Ecto neural progenitor cell (in vitro differentiated cells): Measurements from ENCODE around the gene CRACR2A.

Experiments
- DNase-seq: peaks from one replicate; pipeline ENCODE4 v3.0.0-alpha.2; 2018; ENCODE audit warnings: low spot score

Gene CRACR2A

GRCh38 chr12:3651585-3652424 lies 101.1 kb downstream of the CRACR2A start:
- DNase-seq, result no peak

- no peak for DNase-seq
Observed at GRCh38 chr12:3647504-3647903, 105.4 kb downstream of the CRACR2A start.

DNA sequence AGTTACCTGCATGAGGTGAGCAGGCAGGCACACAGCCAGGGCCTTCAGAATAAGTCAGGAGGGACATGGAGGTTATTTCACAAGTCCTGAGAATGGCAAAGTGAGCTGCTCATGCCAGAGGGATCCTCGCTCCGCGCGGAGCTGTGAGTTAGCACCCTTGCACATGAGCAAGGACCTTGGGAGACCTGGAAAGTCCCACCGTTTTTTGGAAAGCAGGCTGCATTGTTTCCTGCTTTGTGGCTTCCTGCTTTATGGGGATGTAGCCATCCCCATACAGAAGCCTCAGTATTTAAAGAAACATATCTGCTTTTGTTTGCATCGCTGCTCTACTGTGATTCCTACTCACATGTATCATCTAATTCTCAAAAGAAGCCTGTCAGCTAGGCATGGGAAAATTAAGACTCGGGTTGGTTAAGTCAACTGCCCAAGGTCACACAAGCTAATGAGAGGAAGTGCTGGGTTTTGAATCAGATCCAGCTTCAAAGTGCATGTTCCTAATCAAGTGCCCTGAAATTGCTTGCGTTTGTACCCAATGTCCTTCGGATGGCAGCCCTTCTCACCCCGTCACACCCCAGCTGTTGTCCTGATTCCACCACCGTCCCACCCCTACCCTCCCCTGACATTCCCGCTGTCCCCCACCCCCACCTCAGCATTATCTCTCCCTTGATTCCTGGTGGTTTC lies 106.2 kb downstream of the CRACR2A start:
- DNase-seq, result no peak

DNA sequence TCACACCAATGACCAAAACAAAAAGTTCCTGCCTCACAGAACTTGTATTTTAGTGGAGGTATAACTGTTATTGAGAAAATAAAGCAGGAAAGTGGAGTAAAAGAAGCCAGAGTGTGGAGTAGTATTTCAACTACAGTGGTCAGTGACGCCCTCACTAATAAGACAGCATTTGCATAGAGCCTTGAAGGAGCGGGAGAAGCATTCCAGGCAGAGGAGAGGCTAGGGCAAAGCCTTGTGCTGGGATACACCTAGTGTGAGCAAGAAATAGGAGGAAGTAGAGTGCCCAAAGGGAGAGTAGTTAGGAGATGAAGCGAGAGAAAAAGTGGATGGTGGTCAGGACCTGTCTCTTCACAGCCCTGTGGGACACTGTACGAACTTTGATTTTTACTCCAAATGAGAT lies 107.8 kb downstream of the CRACR2A start:
- no peak for DNase-seq

GRCh38 chr12:3644104-3644503 lies 108.8 kb downstream of the CRACR2A start:
- DNase-seq, result no peak

DNA sequence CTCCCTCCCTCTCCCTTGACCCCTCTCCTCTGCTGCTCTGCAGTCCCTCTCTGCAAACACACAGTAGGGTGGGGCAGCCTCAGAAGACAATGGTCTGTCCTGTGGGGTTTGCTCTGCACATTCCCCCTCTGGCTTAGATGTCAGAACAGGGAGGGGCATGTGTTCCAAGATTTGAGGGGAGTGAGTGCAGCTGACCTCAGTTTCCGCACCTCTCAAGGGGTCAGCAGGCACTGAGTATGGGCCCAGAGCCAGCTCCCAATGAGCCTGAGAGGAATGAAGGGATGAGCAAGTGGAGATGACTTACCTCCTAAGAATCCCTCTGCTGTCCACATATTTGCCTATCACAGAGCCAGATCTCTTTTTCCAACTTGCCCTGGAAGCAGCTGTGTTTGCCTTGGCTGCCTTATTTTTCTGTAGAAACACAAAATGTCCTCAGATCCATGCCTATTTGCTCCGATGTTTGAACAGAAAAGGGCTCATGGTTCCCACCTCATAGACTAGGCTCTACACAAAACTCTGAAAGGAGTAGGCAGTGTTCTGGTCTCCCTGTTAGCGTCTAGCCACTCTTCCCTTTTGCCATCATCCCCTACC lies 111.4 kb downstream of the CRACR2A start:
- DNase-seq, result no peak

DNA sequence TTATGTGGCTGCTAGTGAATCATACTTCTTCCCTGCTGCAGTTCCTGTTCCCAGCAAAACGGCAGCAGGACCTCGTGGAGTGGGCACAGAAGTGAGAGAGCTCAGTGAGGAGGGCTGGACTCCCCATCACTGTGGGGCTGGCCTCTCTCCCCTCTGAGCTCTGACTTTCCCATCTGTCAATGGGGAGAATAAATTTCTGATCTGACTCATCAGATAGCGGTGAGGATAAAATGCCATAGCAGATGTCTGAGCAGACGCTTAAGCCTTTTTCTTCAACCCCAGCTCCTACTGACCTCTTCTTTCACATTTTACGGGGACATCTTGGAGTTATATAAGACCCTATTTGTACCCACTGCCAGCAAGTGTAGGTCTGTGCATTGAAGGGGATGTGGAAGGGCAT lies 116.6 kb downstream of the CRACR2A start:
- no peak for DNase-seq

DNA sequence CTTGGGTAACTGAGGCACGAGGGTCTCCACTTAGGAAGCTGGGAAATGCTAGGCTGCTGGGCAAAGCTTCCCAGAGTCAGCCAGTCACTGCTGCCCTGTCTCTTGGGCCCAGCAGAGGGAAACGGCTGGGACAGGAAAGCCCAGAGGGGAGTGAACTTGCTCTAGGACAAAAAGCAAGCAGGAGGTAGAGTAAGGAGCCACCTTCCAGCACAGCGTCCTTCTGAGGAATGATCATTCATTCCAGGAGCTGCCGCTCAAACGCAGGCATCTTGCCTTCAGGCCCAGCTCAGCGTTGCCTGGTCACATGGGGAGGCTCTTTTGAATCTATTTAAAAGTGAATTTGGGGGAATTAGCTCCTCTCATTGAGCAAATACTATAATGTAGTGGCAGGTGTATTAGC lies 118.6 kb downstream of the CRACR2A start:
- DNase-seq, result no peak

- no peak for DNase-seq
Observed at GRCh38 chr12:3633396-3633795, 119.5 kb downstream of the CRACR2A start.

DNA sequence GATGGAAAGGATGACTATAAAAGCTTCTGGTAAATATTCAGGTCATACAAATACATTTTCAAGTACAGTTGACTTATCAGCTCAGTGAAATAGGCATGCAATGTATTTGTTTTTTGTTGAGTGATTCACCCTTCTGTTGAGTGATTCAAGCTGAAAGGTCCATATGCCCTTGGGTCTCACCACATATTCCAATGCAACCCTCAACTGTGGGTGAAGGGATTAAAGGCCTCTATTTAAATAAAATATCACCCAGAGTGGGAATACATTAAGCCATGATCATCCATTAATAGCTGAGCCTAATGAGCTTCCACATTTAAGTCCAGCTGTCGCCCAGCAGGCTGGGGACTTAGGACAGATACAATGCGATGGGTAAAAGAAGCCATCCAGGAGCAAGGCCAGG lies 120.2 kb downstream of the CRACR2A start:
- DNase-seq, result no peak

DNA sequence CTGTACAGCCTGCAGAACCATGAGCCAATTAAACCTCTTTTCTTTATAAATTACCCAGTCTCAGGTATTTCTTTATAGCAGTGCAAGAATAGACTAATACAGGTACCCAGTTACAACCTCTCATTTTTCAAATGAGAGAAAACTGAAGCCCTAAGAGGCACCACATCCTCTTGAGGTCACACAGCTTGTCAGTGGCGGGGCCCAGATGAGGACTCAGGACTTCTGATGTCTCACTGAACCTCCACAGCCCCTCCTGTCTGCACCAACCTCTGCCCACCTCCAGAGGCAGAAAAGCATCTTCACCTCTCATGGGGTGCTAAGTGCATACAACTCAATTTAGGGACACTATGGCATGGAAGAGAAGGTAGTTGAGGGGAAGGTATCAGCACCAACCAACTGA lies 120.7 kb downstream of the CRACR2A start:
- DNase-seq, result no peak

- DNase-seq, result no peak
Observed at GRCh38 chr12:3631759-3632158, 121.2 kb downstream of the CRACR2A start.

DNA sequence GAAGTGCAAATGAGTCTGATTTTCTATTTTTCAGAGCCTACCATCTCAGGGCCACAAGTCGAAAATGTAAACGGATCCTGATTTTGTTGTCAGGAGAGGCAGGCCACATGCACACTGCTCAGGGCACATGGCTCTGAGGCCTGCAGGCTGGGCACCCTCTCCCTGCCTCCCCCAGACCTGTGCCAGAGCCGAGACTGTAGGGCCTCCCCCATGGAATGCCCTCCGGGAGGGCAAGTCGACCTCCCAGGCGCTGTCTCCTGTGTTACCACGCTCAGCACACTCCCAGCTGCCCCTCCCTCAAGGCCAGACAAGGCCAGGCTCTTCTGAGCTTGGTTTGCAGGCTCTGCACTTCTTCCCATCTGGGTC lies 121.7 kb downstream of the CRACR2A start:
- no peak for DNase-seq

GRCh38 chr12:3630621-3631271 lies 122.2 kb downstream of the CRACR2A start:
- DNase-seq, result no peak

DNA sequence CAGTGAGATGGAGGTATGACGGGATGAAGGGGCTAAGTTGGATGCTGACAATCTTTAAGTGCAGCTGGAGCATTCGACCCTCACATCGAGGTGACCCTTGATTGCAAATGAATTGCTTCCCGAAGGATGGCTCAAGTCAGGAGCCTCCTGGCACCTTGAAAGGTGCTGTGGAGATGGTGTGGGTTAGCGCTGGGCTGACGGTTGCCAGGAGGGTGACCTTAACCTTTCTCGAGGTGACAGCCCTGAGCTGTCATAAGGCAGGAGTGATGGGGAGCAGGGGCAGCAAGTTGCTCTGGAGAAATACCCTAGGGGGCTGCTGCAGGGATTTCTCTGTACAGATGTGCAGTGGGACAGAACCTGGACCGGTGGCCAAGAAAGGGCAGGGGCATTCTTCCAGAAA lies 122.8 kb downstream of the CRACR2A start:
- no peak for DNase-seq

GRCh38 chr12:3629057-3629830 lies 123.7 kb downstream of the CRACR2A start:
- no peak for DNase-seq

GRCh38 chr12:3628629-3629028 lies 124.3 kb downstream of the CRACR2A start:
- DNase-seq, result no peak

GRCh38 chr12:3627336-3627735 lies 125.6 kb downstream of the CRACR2A start:
- no peak for DNase-seq

- no peak for DNase-seq
Observed at GRCh38 chr12:3624273-3624672, 128.6 kb downstream of the CRACR2A start.

- no peak for DNase-seq
Observed at GRCh38 chr12:3622822-3623690, 129.9 kb downstream of the CRACR2A start.
